H1 (cell line): ENCODE measurements around the gene PHF13. TPM values are rescaled to one million over a fixed set of nuclear protein-coding genes. Genes with fewer than 3 reads are reported as not detected.

Source experiments
- CTCF ChIA-PET: fragments of 300-600 bp; sonication (Branson Sonifier 250); formaldehyde crosslinking; loops from one replicate; lab custom pipeline; 2021; ENCODE audit not compliant: partially characterized antibody; lab: Charles Lee
- POLR2A ChIA-PET: fragments of 300-600 bp; sonication (Branson Sonifier 250); formaldehyde crosslinking; loops from one replicate; lab custom pipeline; 2021; ENCODE audit warnings: inconsistent platforms; ENCODE audit not compliant: partially characterized antibody; lab: Charles Lee
- DNase-seq, 2 experiments: peaks; one replicate each; pipeline versions ENCODE4 v3.0.0 to v3.0.0-alpha.2; 2010 to 2022; ENCODE audit warnings: low spot score in 2 of 2, low read depth in 1 of 2, mixed read lengths in 1 of 2
- FAIRE-seq: peaks from 2 replicates; lab custom pipeline; 2011; peaks lifted over from hg19 to GRCh38; lab: Jason Lieb, UNC
- H2AFZ ChIP-seq: 2 replicates; pipeline ENCODE4 v1.8.1; 2012; ENCODE audit warnings: low read length, inconsistent platforms
- H2AK5ac ChIP-seq: 2 replicates; pipeline ENCODE4 v1.6.1; 2013; ENCODE audit warnings: low read depth, low read length
- H2BK120ac ChIP-seq: replicated peaks from 2 replicates; pipeline ENCODE3; 2013; ENCODE audit warnings: low read depth, low read length, inconsistent platforms
- H2BK12ac ChIP-seq: 2 replicates; pipeline ENCODE4 v1.6.1; 2013; ENCODE audit warnings: low read depth, low read length
- H2BK15ac ChIP-seq: 2 replicates; pipeline ENCODE4 v1.6.1; 2013; ENCODE audit warnings: low read length
- H2BK20ac ChIP-seq: 2 replicates; pipeline ENCODE4 v1.6.1; 2013; ENCODE audit warnings: low read length
- H2BK5ac ChIP-seq: 2 replicates; pipeline ENCODE4 v1.6.1; 2013; ENCODE audit warnings: low read depth, low read length
- H3K14ac ChIP-seq: 2 replicates; pipeline ENCODE4 v1.6.1; 2013; ENCODE audit warnings: inconsistent platforms; ENCODE audit not compliant: insufficient read length
- H3K18ac ChIP-seq: 2 replicates; pipeline ENCODE4 v1.6.1; 2013; ENCODE audit warnings: low read length; ENCODE audit errors: extremely low read depth
- H3K23ac ChIP-seq: 2 replicates; pipeline ENCODE4 v1.6.1; 2013; ENCODE audit warnings: inconsistent platforms; ENCODE audit not compliant: insufficient read length
- H3K23me2 ChIP-seq: 2 replicates; pipeline ENCODE4 v1.6.1; 2013; ENCODE audit warnings: low read depth, low read length
- H3K27ac ChIP-seq: 2 replicates; pipeline ENCODE4 v1.6.1; 2011; ENCODE audit warnings: low read depth, low read length, inconsistent platforms
- H3K27me3 ChIP-seq, 4 experiments: replicated peaks in 1 of 4; 1 replicate in 1 of 4; 2 replicates in 3 of 4; pipeline versions ENCODE4 v1.6.1 to v1.8.1; 2011 to 2013; ENCODE audit warnings: low read length in 3 of 4, mild to moderate bottlenecking in 3 of 4, inconsistent platforms in 2 of 4, mixed read lengths in 2 of 4, moderate library complexity in 1 of 4; ENCODE audit not compliant: control insufficient read depth in 3 of 4, insufficient read depth in 3 of 4; ENCODE audit errors: extremely low read depth in 1 of 4
- H3K36me3 ChIP-seq, 4 experiments: 2 replicates each; pipeline versions ENCODE4 v1.6.1 to v1.8.1; 2011 to 2013; ENCODE audit warnings: mild to moderate bottlenecking in 4 of 4, low read length in 3 of 4, moderate library complexity in 2 of 4, control low read depth in 1 of 4, inconsistent platforms in 1 of 4; ENCODE audit not compliant: insufficient read depth in 4 of 4, control insufficient read depth in 2 of 4
- H3K4ac ChIP-seq: replicated peaks from 2 replicates; pipeline ENCODE3; 2013; ENCODE audit warnings: low read length, low read depth, mixed read lengths, inconsistent platforms; ENCODE audit not compliant: insufficient read length
- H3K4me1 ChIP-seq, 4 experiments: replicated peaks in 1 of 4; 1 replicate in 1 of 4; 2 replicates in 3 of 4; pipeline versions ENCODE4 v1.6.1 to v1.8.1; 2011 to 2013; ENCODE audit warnings: low read length in 3 of 4, inconsistent platforms in 2 of 4, mixed read lengths in 1 of 4; ENCODE audit not compliant: insufficient read depth in 4 of 4, control insufficient read depth in 3 of 4
- H3K4me2 ChIP-seq, 2 experiments: 2 replicates each; pipeline versions ENCODE4 v1.6.1 to v1.8.1; 2011 to 2013; ENCODE audit warnings: low read depth in 2 of 2, low read length in 2 of 2, control low read depth in 1 of 2, inconsistent platforms in 1 of 2, mild to moderate bottlenecking in 1 of 2; ENCODE audit not compliant: insufficient read depth in 1 of 2
- H3K4me3 ChIP-seq, 4 experiments: fragments of 200-600, 300-600 bp in 1 of 4; sonication (generic), shearing (Covaris generic), sonication (Bioruptor Twin) in 1 of 4; 2 replicates each; pipeline versions ENCODE4 v1.5.1 to v1.8.1; 2011 to 2016; ENCODE audit warnings: low read length in 4 of 4, low read depth in 3 of 4, control low read depth in 2 of 4, inconsistent platforms in 2 of 4, mild to moderate bottlenecking in 2 of 4, mixed read lengths in 1 of 4, moderate library complexity in 1 of 4; ENCODE audit not compliant: insufficient read depth in 2 of 4; ENCODE audit errors: extremely low read depth in 1 of 4
- H3K56ac ChIP-seq: replicated peaks from 2 replicates; pipeline ENCODE3; 2013; ENCODE audit warnings: low read depth, mild to moderate bottlenecking, mixed read lengths, low read length, inconsistent platforms; ENCODE audit not compliant: insufficient read length
- H3K79me1 ChIP-seq: 2 replicates; pipeline ENCODE4 v1.6.1; 2013; ENCODE audit warnings: low read depth, low read length, control low read depth
- H3K79me2 ChIP-seq, 2 experiments: 2 replicates each; pipeline versions ENCODE4 v1.6.1 to v1.8.1; 2012 to 2013; ENCODE audit warnings: low read length in 2 of 2, mild to moderate bottlenecking in 2 of 2, inconsistent platforms in 1 of 2; ENCODE audit not compliant: insufficient read depth in 2 of 2, control insufficient read depth in 1 of 2
- H3K9ac ChIP-seq, 4 experiments: replicated peaks in 1 of 4; 1 replicate in 1 of 4; 2 replicates in 3 of 4; pipeline versions ENCODE4 v1.6.1 to v1.8.1; 2011 to 2013; ENCODE audit warnings: low read depth in 3 of 4, low read length in 3 of 4, control low read depth in 2 of 4, mild to moderate bottlenecking in 2 of 4, moderate library complexity in 2 of 4, inconsistent platforms in 1 of 4; ENCODE audit errors: extremely low read depth in 1 of 4
- H3K9me3 ChIP-seq, 2 experiments: 2 replicates each; pipeline versions ENCODE4 v1.6.1 to v1.8.1; 2012 to 2013; ENCODE audit warnings: mild to moderate bottlenecking in 2 of 2, moderate library complexity in 2 of 2, control low read depth in 1 of 2, inconsistent platforms in 1 of 2, low read depth in 1 of 2, low read length in 1 of 2, mixed read lengths in 1 of 2; ENCODE audit not compliant: insufficient read depth in 2 of 2
- H4K20me1 ChIP-seq, 2 experiments: replicated peaks in 1 of 2; 2 replicates each; pipeline versions ENCODE3 to v1.8.1; 2011 to 2013; ENCODE audit warnings: inconsistent platforms in 2 of 2, low read length in 2 of 2, mild to moderate bottlenecking in 1 of 2; ENCODE audit not compliant: insufficient read depth in 2 of 2, control insufficient read depth in 1 of 2
- H4K5ac ChIP-seq: 2 replicates; pipeline ENCODE4 v1.6.1; 2013; ENCODE audit warnings: low read length, low read depth, mixed read lengths, inconsistent platforms; ENCODE audit not compliant: insufficient read length
- H4K8ac ChIP-seq: 2 replicates; pipeline ENCODE4 v1.8.0; 2013; ENCODE audit warnings: mild to moderate bottlenecking, moderate library complexity, low read length, inconsistent platforms; ENCODE audit not compliant: insufficient read depth; ENCODE audit errors: extremely low read depth
- H4K91ac ChIP-seq: replicated peaks from 2 replicates; pipeline ENCODE3; 2013; ENCODE audit warnings: low read length, mixed read lengths, inconsistent platforms; ENCODE audit not compliant: insufficient read length
- GTF2F1 ChIP-seq: IDR thresholded peaks from 2 replicates; pipeline ENCODE4 v1.6.1; 2012; ENCODE audit warnings: low read depth, low read length, improper control_type of control experiment, borderline replicate concordance
- JUND ChIP-seq: IDR thresholded peaks from 2 replicates; pipeline ENCODE4 v1.6.1; 2011; ENCODE audit warnings: mild to moderate bottlenecking, improper control_type of control experiment, low read length
- KDM4A ChIP-seq: IDR thresholded peaks from one replicate; pipeline ENCODE4 v1.7.1; 2012; ENCODE audit warnings: low read depth, mild to moderate bottlenecking, moderate library complexity, low read length, inconsistent platforms; ENCODE audit not compliant: severe bottlenecking
- POLR2AphosphoS5 ChIP-seq: IDR thresholded peaks from 2 replicates; pipeline ENCODE4 v1.6.1; 2011; ENCODE audit warnings: low read depth, low read length
- RNF2 ChIP-seq: fragments of 200-900, 300-1000 bp; sonication (generic); IDR thresholded peaks from 2 replicates; pipeline ENCODE4 v1.7.1; 2016; ENCODE audit warnings: borderline replicate concordance, low read depth, mild to moderate bottlenecking, antibody characterized with exemption, low read length; ENCODE audit not compliant: poor library complexity, severe bottlenecking; ENCODE audit errors: missing control alignments
- SP1 ChIP-seq: IDR thresholded peaks from 2 replicates; pipeline ENCODE4 v1.6.1; 2011; ENCODE audit warnings: low read depth, low read length
- WGBS, 2 experiments: shearing (Covaris generic) in 1 of 2; methylation state at CpG; one replicate each; pipeline versions ENCODE4 v1.1.6 to v1.1.7; 2013 to 2015; ENCODE audit warnings: low lambda C conversion rate in 2 of 2, mixed read lengths in 2 of 2, inconsistent platforms in 1 of 2, low coverage in 1 of 2, missing lambda C conversion rate in 1 of 2; ENCODE audit not compliant: insufficient replicate concordance in 2 of 2, insufficient coverage in 1 of 2, insufficient read length in 1 of 2; ENCODE audit errors: extremely low coverage in 1 of 2, missing lambda C conversion rate in 1 of 2; 5-methylcytosine and 5-hydroxymethylcytosine counted together
- polyA plus RNA-seq, 7 experiments: library from polyadenylated mRNA; depleted of rRNA in 3 of 7; stranded (reverse) in 5 of 7; unstranded in 2 of 7; fragments of >200 nt in 5 of 7; fragments of 200-250 nt in 2 of 7; gene quantifications; 1 replicate in 5 of 7; 2 replicates in 1 of 7; 4 replicates in 1 of 7; pipeline versions ENCODE4 v1.2.1 to v1.2.3, GENCODE V29; 2011 to 2013; ENCODE audit warnings: missing spikeins in 2 of 7, mixed read lengths in 2 of 7
- total RNA-seq: library from RNA; stranded (reverse); fragmentation: NEBNext Ultra II Directional; extraction: Animal tissue kit (Norgen Biotek cat#: 25700); gene quantifications from 2 replicates; pipeline ENCODE4 v1.2.1, GENCODE V29; 2021
- TF ChIP-seq, protein P1 (sequence below): IDR thresholded peaks from 2 replicates; pipeline ENCODE4 v1.6.1; 2012; ENCODE audit warnings: low read length, inconsistent platforms
- TF ChIP-seq, protein P2 (sequence below), 3 experiments: IDR thresholded peaks; 1 replicate in 2 of 3; 2 replicates in 1 of 3; pipeline versions ENCODE4 v1.5.1 to v1.6.1; 2011; ENCODE audit warnings: low read length in 3 of 3, mild to moderate bottlenecking in 3 of 3, inconsistent platforms in 2 of 3, low read depth in 1 of 3, moderate library complexity in 1 of 3; ENCODE audit not compliant: insufficient read depth in 1 of 3; ENCODE audit errors: control extremely low read depth in 1 of 3

The PHF13 gene
- total and polyA plus RNA-seq, 2 of the 8 experiments (the other 6 are each of a cell fraction or from before 2014, with no cell fraction given), result 11.7 to 39.6 TPM

DNA sequence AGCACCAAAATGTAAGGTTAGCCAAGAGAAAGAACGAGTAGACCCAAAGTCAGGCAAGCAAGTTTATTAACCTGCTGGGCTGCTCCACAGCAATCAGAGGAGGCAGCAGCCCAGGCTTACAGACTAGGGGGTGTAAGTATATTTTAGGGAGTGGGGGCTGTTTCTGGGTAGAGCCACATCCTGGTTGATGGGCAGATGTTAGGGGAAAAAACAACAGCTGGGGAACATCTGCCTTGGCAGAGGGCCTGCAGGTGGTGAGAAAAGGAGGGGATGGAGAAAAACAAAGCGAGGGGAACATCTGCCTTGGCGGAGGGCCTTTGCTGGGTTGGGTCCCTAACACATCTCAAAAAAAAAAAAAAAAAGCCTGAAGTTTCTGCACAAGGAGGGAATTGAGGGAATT, 43.4 kb upstream of the PHF13 start:
- Histone ChIP-seq H4K91ac (no peak overlapping the region), H4K8ac (no peak overlapping the region), H2BK20ac (no peak overlapping the region), H2BK5ac (no peak overlapping the region), H3K4me3 (no peak overlapping the region), H3K4me1 (peaks cover 0 to 4% (median 2%) of the 10 kb centered on the region in 4 experiments; a peak in 3 of 7 replicates), H3K79me2 (no peaks in the 10 kb centered on the region), H3K23me2 (no peaks in the 10 kb centered on the region; the same call in 1 of the 2 replicates), H3K56ac (no peak overlapping the region), H3K27ac (no peak overlapping the region), H3K4ac (no peak overlapping the region), H2AK5ac (no peak overlapping the region), H3K36me3 (no peaks in the 10 kb centered on the region), H3K9me3 (no peaks in the 10 kb centered on the region), H4K5ac (no peak overlapping the region), H3K79me1 (no peaks in the 10 kb centered on the region), H3K9ac (no peak overlapping the region), H3K4me2 (no peak overlapping the region), H3K27me3 (peaks cover 0 to 2% (median 0%) of the 10 kb centered on the region in 4 experiments; a peak in 1 of 7 replicates), H4K20me1 (peaks cover 0 to 1% of the 10 kb centered on the region in 2 experiments), H3K14ac (no peak overlapping the region), H2BK15ac (no peak overlapping the region), H2AFZ (no peak overlapping the region), H2BK120ac (no peak overlapping the region), H3K23ac (no peak overlapping the region), H2BK12ac (no peak overlapping the region), H3K18ac (no peak overlapping the region)
- DNase-seq, result no peak
- no peak for FAIRE-seq
- TF ChIP-seq, protein P1, sequence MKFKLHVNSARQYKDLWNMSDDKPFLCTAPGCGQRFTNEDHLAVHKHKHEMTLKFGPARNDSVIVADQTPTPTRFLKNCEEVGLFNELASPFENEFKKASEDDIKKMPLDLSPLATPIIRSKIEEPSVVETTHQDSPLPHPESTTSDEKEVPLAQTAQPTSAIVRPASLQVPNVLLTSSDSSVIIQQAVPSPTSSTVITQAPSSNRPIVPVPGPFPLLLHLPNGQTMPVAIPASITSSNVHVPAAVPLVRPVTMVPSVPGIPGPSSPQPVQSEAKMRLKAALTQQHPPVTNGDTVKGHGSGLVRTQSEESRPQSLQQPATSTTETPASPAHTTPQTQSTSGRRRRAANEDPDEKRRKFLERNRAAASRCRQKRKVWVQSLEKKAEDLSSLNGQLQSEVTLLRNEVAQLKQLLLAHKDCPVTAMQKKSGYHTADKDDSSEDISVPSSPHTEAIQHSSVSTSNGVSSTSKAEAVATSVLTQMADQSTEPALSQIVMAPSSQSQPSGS, result no peak
- TF ChIP-seq POLR2AphosphoS5 (no peak), KDM4A (no peak), RNF2 (no peak), JUND (no peak), SP1 (no peak), GTF2F1 (no peak)
- TF ChIP-seq, protein P2, sequence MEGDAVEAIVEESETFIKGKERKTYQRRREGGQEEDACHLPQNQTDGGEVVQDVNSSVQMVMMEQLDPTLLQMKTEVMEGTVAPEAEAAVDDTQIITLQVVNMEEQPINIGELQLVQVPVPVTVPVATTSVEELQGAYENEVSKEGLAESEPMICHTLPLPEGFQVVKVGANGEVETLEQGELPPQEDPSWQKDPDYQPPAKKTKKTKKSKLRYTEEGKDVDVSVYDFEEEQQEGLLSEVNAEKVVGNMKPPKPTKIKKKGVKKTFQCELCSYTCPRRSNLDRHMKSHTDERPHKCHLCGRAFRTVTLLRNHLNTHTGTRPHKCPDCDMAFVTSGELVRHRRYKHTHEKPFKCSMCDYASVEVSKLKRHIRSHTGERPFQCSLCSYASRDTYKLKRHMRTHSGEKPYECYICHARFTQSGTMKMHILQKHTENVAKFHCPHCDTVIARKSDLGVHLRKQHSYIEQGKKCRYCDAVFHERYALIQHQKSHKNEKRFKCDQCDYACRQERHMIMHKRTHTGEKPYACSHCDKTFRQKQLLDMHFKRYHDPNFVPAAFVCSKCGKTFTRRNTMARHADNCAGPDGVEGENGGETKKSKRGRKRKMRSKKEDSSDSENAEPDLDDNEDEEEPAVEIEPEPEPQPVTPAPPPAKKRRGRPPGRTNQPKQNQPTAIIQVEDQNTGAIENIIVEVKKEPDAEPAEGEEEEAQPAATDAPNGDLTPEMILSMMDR (IDR thresholded peaks at IDR 0.05; ENCODE audit: control extremely low read depth in 1 of 3, insufficient read depth in 1 of 3, low read depth in 1 of 3, low read length in 3 of 3), result no peak
- POLR2A ChIA-PET, result interaction anchor here (0.8 to 2.4 kb wide), 2 partner anchors 11 to 34 kb away, joined by 3 to 8 read pairs; no protein-coding TSS in a partner anchor
- CTCF ChIA-PET, result interaction anchor here (1.4 to 2.3 kb wide), 3 partner anchors 9 to 76 kb away, joined by 4 to 10 read pairs (median 7); partner anchors contain the start of gene NOL9
- 79% methylated on average over 3 of the region's 3 CpGs; no CpG with 5 or more reads in 1 of the 2 experiments for WGBS, 2 experiments
